ENCODE measurements around the gene FYN.

The FYN gene

DNA sequence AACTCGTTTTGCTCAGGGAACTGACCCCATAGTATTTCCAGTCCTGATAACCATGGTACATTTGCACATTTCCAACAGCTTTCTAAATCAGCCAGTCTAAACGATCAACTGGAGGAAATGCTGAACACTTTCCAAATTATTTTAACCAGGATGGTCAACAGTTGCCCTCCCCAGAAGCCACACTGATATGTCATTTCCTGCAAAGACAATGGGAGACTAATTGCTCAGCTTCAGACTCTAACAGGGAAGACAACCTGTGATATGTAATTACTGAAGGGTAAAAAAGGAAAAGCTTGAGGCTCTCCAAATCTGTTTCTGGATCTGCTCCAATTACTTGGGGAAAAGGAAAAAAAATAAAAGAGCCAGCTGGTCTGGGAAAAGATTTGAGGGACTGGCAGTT is 88.8 kb downstream of the FYN start:
- DNase-seq = no peak

DNA sequence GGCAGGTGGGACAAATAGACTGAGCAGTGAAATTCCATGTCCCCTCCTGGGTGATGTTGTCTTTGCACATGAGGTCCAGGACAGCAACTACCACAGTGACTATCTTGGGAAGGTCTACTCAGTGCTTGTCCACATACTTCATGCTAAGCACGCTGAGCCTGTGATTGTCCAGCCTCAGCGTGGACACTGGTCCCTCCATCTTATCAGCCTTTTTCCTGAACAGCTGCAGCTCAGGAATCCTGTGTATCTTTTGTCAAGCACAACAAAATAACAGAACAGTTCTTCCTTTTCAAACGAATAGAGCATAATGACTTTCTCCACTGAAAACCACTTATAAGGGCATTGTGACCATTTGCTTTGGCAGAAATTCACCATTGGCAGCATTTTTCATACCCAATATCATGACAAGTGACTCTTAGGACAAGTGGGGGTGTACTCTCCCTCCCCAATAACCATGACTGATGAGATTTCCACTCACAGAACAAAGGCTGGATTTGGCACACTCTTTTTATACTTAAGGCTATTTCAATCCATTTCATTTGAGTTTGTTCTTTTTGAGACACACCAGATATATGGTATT is 90.3 kb downstream of the FYN start:
- DNase-seq = no peak

GRCh38 chr6:111782192-111782809 is 91.0 kb downstream of the FYN start:
- no peak for DNase-seq

DNA sequence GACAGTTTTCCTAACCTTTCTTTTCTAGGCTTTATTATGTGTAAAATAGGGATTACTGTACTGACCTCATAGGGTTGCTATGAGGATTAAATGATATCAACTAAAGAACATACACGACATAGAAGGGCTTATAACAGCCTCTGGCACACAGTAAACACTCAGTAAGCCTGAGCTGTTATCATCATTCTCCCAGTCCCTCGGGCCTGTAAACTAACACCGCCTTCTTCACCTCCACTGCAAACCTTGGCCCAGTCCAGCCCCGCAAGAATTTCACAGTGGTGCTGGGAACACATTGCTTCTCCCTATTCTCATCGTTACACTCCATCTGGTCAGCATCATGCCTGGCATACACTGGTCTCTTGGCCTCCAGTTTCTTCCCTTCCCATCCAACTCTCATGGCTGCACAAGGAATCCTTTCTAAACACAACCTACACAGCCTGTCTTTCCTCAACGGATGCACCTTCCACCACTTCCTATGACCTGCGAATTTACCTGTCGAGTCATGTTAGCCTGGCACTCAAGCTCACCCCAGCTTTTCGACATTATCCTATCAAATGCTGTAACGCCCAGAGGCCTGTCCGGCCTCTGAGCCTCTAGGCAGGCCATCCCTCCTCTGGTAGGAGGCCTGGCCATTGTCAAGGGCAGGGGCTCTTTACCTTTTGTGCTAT is 92.1 kb downstream of the FYN start:
- no peak for DNase-seq

DNA sequence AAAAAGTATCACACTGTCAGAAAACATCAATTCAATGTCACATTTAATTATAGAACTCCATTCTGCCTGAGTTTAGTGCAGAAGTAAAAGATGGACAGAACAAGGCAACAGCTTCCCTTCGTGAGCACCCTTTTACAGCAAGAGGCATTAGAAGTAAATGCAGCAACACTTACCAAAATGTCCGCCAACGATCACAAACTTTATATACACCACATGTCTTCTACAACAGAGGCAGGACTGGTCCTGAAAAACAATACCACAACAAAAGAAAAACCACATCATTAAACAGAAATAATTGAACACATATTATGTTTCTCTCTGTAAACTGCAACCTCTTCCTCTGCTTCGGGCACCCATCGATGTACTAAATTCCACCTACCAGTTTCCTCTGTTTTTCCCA is 92.9 kb downstream of the FYN start:
- DNase-seq = no peak

DNA sequence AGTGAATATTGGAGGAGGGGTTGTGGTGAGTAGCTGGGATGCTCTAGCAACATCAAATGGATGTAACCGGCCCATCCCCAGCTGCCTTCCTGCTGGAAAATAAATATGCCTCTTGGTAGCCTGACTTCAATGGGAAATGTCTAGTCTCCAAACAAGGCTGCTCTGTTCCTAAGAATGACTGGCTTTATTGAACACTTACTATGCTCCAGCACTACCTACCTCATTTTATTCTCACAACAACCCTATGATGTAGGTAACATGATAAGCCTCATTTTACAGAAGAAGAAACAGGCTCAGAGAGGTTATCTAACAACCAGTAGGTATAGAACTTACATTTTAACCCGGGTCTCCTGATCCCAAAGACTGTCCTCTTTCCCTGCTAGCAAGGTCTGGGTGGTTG is 93.6 kb downstream of the FYN start:
- no peak for DNase-seq

DNA sequence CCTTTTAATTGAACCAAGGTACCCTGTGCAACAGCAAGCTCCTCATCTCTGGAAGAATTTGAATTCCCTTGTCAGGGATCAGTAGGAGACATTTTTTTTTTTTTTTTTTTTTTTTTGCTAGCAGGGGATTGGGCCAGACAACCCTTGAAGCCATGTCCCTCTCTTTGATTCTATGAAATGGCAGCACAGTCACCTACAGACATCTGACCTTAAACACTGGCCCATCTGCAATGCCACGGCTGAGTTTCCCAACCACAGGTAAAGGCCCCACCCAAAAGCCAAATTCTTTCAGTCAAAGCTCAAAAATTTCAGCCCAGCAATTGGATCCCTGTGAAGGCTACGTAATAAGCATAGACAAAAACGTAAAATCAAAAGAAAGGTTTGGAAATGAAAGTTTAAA is 94.2 kb downstream of the FYN start:
- no peak for DNase-seq

- no peak for DNase-seq
These were observed 95.9 kb downstream of the FYN start for GRCh38 chr6:111777357-111777756.

DNA sequence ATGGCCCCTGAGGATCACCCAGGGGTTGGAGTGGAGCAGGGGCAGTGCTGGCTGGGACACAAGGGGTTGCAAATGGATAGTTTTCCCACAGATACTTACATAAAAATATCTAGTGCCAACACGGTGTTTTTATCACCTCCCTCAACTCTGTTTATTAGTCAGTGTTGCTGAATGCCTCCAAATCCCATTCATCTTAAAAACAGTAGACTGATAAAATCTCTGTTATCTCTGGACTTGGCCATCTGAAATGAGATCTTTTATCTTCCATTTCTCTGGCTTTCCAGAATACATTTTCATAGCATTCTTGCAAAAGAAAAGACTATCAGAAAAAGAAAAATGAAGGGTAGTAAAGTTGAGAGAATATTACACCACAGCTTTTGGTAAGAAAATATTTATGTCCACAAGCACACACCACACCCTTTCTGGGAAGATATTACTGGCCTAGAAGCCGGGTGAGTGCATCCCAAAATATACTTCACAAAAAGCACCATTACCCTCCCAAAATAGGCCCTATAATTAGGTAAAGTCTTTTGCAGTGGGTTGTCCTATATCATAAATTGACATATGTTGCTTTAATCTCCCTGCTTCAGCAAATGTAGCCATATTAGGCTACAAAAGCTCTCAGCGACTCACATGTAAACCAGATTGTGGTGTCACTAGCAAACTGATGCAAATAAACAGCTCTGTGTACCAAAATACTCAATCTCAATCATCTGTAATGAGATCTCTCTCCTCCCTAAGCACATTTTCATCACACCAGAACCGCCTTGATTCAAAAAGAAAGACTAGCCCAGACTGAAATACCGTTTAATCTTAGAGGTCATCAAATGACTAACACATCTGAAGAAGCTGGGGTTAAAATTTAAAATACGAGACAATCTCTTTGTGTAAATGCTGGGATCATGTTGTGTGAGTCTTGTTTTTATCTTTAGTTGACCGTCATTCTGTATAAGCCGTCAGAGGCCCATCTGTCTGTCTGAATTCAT is 96.7 kb downstream of the FYN start:
- no peak for DNase-seq

- DNase-seq = no peak
These were observed 97.9 kb downstream of the FYN start for GRCh38 chr6:111775145-111775922.

- DNase-seq = no peak
These were observed 98.9 kb downstream of the FYN start for GRCh38 chr6:111774346-111774703.

GRCh38 chr6:111773501-111774345 is 99.5 kb downstream of the FYN start:
- DNase-seq = no peak

DNA sequence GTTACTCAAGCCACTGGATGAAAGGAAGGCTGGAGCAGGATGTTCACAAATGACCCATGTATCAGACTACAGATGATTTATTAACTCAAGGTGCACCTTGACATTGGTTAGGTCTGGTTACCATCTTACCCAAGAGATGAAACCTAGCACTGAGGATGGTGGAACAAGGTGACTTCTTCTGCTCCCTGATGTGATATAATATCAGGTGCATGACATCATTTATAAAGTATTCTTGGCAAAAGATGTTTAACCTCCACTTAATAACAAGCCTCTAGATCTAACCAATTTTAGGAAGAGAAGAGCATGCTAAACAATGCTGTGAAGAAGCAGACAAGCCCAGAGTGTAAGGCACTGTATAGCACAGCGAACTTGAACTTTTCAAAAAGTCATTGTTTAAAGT is 100.9 kb downstream of the FYN start:
- DNase-seq = no peak

DNA sequence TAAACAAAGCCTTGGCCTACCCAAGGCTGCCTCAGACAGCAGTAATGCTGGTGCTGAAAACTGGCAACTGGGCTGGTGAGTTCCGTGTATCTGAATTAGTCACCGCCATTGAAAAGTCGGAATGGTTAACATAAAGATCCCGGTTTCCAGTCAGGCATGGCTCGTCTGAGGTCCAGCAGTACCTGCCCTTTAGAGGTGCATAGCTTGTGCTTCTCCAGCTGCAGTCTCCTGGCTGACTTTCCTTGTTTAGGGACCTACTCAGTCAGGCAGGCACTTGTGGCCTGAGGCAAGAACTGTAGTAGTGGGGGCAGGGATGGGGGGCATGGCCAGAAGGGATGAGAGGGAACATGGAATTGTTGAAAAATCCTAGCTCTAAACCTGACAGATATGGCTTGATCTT is 101.6 kb downstream of the FYN start:
- DNase-seq = no peak

GRCh38 chr6:111771094-111771432 is 102.2 kb downstream of the FYN start:
- DNase-seq = no peak

DNA sequence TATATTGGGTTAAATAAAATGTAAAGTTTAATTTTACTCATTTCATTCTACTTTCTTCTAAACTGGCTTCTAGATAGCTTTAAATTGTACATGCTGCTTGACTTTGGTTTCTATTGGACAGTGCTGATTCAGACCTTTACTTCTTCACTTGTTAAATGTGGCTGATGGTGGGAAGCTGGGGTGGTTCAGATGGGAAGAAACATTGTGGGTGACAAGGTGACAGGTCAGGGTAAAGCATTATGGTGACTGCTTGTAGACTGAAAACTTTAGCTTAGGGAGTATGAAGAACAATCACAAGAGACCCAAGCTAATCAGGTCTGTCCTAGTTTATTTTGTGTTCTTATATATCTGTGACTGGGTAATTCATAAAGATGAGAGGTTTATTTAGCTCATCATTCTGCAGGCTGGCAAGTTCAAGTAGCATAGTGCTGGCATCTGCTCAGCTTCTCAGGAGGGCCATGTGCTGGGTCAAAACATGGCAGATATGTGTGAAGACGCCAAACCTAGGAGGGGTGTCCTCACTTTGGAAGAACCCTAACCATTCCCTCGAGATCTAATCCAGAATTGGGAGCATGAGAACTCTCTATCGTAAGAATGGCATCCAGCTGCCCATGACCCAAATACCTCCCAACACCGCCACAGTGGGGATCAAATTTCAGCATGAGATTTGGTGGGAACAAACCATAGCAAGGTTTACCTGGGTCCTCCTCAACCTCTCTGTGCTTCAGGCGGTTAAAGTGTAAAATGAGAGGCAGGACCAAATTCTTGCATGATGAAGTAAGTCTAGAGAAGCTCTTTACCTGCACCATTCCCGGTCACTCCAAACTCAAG is 102.8 kb downstream of the FYN start:
- DNase-seq = no peak

DNA sequence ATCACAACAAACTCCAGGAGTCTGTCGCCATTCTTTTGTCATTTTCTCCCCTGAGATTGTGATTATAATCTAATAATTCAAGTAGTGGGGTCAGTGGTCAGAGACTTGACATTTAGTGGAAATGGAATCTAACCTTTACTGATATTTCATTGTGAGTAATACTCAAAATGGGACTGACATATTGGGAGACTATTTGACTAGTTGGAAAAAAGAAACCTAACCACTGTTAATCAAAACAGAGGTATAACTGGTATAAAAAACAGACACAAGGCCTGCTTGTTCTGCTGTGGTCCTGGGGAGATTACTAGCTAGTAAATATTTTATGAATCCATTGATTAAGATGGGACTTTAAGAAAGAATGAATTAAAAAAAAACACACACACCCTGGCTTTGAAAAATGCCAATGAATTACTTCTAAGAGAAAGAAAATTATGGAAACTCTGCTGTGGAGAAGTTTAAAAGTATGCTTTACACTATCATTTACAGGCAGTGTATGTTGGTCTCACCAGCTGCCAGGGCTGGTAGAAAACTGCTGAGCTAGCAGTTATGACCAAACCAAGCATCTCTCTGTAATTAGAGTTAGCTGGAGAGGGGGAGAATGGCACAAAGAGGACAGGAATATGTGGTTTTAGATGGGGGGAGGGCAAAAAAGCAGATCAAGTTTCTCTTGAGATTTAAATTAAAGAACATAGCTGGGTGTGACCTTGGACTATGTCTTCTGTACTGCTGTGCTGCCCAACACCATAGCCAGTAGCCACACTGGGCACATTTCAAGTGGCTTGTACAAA is 103.7 kb downstream of the FYN start:
- DNase-seq = no peak

- no peak for DNase-seq
These were observed 104.9 kb downstream of the FYN start for GRCh38 chr6:111768431-111768770.

GRCh38 chr6:111767752-111768430 is 105.4 kb downstream of the FYN start:
- DNase-seq = peak; percentile 44
